Loucy (cell line): ENCODE results near the gene NIPSNAP3A.

Experiments used
- EZH2phosphoT487 ChIP-seq: fragments of 200-600 bp; IDR thresholded peaks from 2 replicates; pipeline ENCODE4 v1.6.1; 2018; ENCODE audit warnings: antibody characterized with exemption, mild to moderate bottlenecking, moderate library complexity, borderline replicate concordance
- TF ChIP-seq, protein P1 (sequence below): fragments of 200-600 bp; sonication (generic); conservative IDR thresholded peaks from 2 replicates; pipeline ENCODE4 v1.5.1; 2014; ENCODE audit warnings: mild to moderate bottlenecking, antibody characterized with exemption, low read length

DNA sequence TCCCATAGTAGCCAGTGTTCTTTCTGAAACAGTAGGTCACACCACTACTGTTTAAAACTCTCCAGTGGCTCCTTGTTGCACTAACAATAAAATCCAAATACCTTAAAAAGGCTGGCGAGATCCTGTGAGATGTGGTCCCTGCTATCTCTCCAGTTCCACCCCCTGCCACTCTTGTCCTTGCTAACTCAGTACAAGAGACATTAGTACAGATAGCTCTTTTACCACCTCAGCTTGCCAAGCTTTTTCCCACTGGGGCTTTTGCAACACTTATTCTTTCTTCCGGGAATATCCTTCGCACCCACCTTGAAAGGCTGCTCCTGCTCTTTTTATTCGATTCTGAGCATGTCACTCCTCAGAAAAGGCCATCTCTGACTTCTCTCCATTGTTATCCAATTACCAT lies 31.3 kb downstream of the NIPSNAP3A start:
- TF ChIP-seq, protein P1, sequence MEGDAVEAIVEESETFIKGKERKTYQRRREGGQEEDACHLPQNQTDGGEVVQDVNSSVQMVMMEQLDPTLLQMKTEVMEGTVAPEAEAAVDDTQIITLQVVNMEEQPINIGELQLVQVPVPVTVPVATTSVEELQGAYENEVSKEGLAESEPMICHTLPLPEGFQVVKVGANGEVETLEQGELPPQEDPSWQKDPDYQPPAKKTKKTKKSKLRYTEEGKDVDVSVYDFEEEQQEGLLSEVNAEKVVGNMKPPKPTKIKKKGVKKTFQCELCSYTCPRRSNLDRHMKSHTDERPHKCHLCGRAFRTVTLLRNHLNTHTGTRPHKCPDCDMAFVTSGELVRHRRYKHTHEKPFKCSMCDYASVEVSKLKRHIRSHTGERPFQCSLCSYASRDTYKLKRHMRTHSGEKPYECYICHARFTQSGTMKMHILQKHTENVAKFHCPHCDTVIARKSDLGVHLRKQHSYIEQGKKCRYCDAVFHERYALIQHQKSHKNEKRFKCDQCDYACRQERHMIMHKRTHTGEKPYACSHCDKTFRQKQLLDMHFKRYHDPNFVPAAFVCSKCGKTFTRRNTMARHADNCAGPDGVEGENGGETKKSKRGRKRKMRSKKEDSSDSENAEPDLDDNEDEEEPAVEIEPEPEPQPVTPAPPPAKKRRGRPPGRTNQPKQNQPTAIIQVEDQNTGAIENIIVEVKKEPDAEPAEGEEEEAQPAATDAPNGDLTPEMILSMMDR, result no peak
- no peak for TF ChIP-seq EZH2phosphoT487
